Esophagus squamous epithelium (tissue), 5 donors: ENCODE data around the gene PECR. TPM values are rescaled to one million over a fixed set of nuclear protein-coding genes. Genes with fewer than 3 reads are reported as not detected.

Experiments
- DNase-seq: peaks from one replicate; lab custom pipeline; 2025; lab: John Stamatoyannopoulos, UW
- H3K27ac ChIP-seq, 4 donors: fragments of 200-600 bp; sonication (generic); one replicate each; pipeline ENCODE4 v1.5.1; 2016 to 2019; ENCODE audit warnings: mild to moderate bottlenecking in 1 of 4
- H3K27me3 ChIP-seq, 4 donors: fragments of 200-600 bp; sonication (generic); 1 replicate in 3 of 4; 2 replicates in 1 of 4; pipeline versions ENCODE4 v1.5.1 to v1.6.0; 2017 to 2021; ENCODE audit warnings: antibody characterized with exemption in 1 of 4
- H3K36me3 ChIP-seq, 3 donors: fragments of 200-600 bp; sonication (generic); one replicate each; pipeline ENCODE4 v1.5.1; 2016 to 2019
- H3K4me1 ChIP-seq, 3 donors: fragments of 200-600 bp; sonication (generic); one replicate each; pipeline ENCODE4 v1.5.1; 2017 to 2019
- H3K4me3 ChIP-seq, 4 donors: fragments of 200-600 bp; sonication (generic); 1 replicate in 3 of 4; 2 replicates in 1 of 4; pipeline ENCODE4 v1.5.1; 2016 to 2019; ENCODE audit warnings: mild to moderate bottlenecking in 2 of 4, moderate library complexity in 1 of 4
- H3K9me3 ChIP-seq, 3 donors: fragments of 200-600 bp; sonication (generic); one replicate each; pipeline ENCODE4 v1.5.1; 2016 to 2019
- POLR2A ChIP-seq, 4 donors: fragments of 450-650 bp; IDR thresholded peaks; one replicate each; pipeline ENCODE4 v1.6.1; 2017; ENCODE audit warnings: antibody characterized with exemption in 4 of 4, mild to moderate bottlenecking in 4 of 4, moderate library complexity in 3 of 4
- WGBS, 2 donors: methylation state at CpG; one replicate each; pipeline ENCODE4 v1.1.5; 2018; 5-methylcytosine and 5-hydroxymethylcytosine counted together
- intact Hi-C: fragments of 100-400 bp; cut with DNase I; formaldehyde crosslinking; loops from one replicate; pipeline ENCODE4 v1.15.0; 2022
- total RNA-seq, 4 donors: library from RNA; depleted of rRNA; stranded (reverse); fragments of >200 nt; gene quantifications; one replicate each; pipeline ENCODE4 v1.1.0, GENCODE V29; 2016
- TF ChIP-seq, protein P1 (sequence below), 6 experiments: fragments of 450-650 bp in 4 of 6; fragments of 200-600 bp in 2 of 6; sonication (generic) in 2 of 6; IDR thresholded peaks; one replicate each; pipeline ENCODE4 v1.5.1; 2016 to 2019; ENCODE audit warnings: antibody characterized with exemption in 6 of 6, mild to moderate bottlenecking in 4 of 6, moderate library complexity in 4 of 6
- donor health status: DM: yes; HTN: yes; CAD: no.

PECR gene
- total RNA-seq, 4 donors from 2014 or later: 1.5 to 6.8 (median 5.1) TPM

DNA sequence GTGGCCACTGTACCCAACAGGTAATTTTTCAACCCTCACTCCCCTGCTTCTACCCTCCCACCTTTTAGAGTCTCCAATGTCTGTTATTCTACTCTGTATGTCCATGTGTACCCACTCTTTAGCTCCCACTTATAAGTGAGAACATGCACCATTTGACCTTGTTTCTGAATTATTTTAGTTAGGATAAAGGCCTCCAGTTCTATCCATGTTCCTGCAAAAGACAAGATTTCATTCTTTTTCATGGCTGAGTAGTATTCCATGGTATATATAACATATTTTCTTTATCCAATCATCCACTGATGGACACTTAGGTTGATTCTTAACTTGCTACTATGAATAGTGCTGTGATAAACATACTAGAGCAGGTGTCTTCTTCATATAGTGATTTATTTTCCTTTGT lies 9.1 kb downstream of the PECR start:
- no peak for DNase-seq
- no peak overlapping the region for H3K27ac ChIP-seq
- no peak overlapping the region for H3K4me3 ChIP-seq
- intact Hi-C loops: no loop called here
- H3K36me3 ChIP-seq: peaks cover 0 to 13% (median 0%) of the 10 kb centered on the region in 3 donors
- H3K27me3 ChIP-seq: no peaks in the 10 kb centered on the region
- no peaks in the 10 kb centered on the region for H3K9me3 ChIP-seq
- H3K4me1 ChIP-seq: no peaks in the 10 kb centered on the region
- TF ChIP-seq POLR2A (IDR thresholded peaks at IDR 0.05): no peak
- TF ChIP-seq, protein P1, sequence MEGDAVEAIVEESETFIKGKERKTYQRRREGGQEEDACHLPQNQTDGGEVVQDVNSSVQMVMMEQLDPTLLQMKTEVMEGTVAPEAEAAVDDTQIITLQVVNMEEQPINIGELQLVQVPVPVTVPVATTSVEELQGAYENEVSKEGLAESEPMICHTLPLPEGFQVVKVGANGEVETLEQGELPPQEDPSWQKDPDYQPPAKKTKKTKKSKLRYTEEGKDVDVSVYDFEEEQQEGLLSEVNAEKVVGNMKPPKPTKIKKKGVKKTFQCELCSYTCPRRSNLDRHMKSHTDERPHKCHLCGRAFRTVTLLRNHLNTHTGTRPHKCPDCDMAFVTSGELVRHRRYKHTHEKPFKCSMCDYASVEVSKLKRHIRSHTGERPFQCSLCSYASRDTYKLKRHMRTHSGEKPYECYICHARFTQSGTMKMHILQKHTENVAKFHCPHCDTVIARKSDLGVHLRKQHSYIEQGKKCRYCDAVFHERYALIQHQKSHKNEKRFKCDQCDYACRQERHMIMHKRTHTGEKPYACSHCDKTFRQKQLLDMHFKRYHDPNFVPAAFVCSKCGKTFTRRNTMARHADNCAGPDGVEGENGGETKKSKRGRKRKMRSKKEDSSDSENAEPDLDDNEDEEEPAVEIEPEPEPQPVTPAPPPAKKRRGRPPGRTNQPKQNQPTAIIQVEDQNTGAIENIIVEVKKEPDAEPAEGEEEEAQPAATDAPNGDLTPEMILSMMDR (IDR thresholded peaks at IDR 0.05): no peak

DNA sequence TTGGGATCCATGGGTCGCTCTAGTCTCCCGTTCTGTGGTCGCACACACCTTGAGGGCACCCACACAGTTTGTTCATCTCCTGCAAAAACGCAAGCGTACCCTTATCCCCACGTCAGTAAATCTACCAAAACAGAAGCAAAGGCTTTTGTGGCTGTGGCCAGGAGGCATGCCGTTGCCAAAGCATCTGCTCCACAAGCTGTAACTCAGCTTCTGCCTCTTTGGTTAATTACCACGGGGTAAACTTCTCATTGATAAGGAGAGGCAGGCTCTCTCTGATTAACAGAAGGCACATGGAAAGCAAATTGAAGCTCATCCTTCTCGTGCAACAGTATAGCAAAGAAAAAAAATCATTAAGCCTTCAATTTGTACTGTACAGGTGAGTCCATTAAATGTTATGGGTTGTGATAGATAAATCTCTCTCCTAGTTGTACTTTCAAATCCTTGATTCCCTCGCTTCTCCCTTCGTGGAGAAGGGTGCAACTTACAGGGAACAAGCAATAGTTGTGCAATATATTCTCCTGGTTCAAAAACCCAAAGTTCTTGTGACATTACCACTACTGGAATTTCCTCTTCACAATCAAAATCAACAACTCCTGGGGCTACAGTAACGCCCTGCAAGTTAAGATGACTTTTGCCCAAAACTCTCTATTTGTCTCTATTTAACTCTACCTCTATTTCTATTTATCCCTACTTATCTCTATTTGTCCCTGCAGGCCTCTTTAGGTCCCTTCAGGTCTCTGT lies 10.3 kb downstream of the PECR start:
- TF ChIP-seq, protein P1 (IDR thresholded peaks at IDR 0.05): no peak
- TF ChIP-seq POLR2A (IDR thresholded peaks at IDR 0.05): no peak
- intact Hi-C loops: no loop called here
- H3K4me3 ChIP-seq: no peak overlapping the region
- no peak for DNase-seq
- no peak overlapping the region for H3K27ac ChIP-seq
- peaks cover 0 to 13% (median 0%) of the 10 kb centered on the region in 3 donors for H3K36me3 ChIP-seq
- no peaks in the 10 kb centered on the region for H3K27me3 ChIP-seq
- H3K9me3 ChIP-seq: no peaks in the 10 kb centered on the region
- 78 to 86% methylated on average over 12 of the region's 12 CpGs for WGBS, 2 donors
- H3K4me1 ChIP-seq: no peaks in the 10 kb centered on the region

DNA sequence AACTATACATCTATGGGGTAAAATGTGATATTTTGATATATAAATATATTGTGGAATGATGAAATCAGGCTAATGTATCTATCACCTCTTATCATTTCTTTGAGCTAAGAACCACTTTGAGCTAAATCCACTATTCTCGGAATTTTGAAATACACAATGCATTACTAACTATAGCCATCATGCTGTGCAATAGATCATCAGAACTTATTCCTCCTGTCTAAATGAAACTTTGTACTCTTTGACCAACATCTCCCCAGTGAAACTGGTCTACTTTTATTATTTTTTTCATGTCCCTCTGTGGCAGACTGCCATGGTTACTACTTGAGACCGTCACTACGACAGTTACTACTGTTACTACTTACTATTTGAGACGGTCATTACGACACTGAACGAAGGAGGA lies 11.4 kb downstream of the PECR start:
- no peaks in the 10 kb centered on the region for H3K27me3 ChIP-seq
- H3K4me1 ChIP-seq: no peaks in the 10 kb centered on the region
- intact Hi-C loops: no loop called here
- H3K27ac ChIP-seq: no peak overlapping the region
- H3K9me3 ChIP-seq: no peaks in the 10 kb centered on the region
- peaks cover 0 to 20% (median 0%) of the 10 kb centered on the region in 3 donors for H3K36me3 ChIP-seq
- WGBS, 2 donors: 89 to 91% methylated on average over 6 of the region's 6 CpGs
- TF ChIP-seq POLR2A (IDR thresholded peaks at IDR 0.05): no peak
- TF ChIP-seq, protein P1 (IDR thresholded peaks at IDR 0.05): no peak
- no peak overlapping the region for H3K4me3 ChIP-seq
- DNase-seq: no peak

DNA sequence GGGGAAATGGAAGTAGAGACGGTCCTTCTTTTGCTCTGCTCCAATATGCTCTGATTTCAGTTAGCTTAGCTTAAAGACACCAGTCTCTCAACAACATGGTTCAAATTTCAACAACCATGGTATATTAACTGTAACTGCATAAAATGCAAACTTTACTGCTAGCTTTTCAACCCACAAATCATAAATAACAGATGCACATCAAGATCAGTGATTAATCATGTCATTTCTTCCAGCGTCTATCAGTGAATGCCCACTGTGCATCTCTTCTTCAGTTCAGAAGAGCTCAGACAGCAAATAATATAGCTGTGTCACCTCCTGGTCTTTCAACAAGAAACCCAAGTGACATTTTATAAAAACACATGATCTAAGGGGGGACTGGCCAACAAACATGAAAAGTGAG lies 12.6 kb downstream of the PECR start:
- DNase-seq: no peak
- Histone ChIP-seq H3K4me1 (no peaks in the 10 kb centered on the region), H3K9me3 (no peaks in the 10 kb centered on the region), H3K27me3 (no peaks in the 10 kb centered on the region), H3K4me3 (no peak overlapping the region), H3K36me3 (peaks cover 0 to 29% (median 0%) of the 10 kb centered on the region in 3 donors), H3K27ac (no peak overlapping the region)
- no peak for TF ChIP-seq POLR2A (IDR thresholded peaks at IDR 0.05)
- 73 to 77% methylated on average over 2 of the region's 2 CpGs for WGBS, 2 donors
- intact Hi-C loops: no loop called here

DNA sequence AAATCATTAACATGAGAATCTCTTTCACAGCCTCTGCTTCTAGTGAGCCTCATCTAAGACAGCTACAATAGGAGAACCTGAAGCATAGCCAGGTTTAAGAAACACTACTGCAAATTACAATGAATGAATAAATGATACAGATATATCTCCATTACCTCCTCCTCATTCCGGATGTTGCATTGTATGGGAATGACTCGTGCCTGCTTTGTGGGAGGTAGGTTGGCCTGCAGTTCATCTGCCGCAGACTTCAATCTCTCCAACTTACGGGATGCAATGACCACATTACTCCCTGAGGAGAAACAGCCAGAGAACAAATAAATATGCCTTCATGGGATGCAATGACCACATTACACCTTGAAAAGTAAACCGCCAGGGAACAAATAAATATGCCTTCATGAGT lies 15.4 kb downstream of the PECR start:
- WGBS, 2 donors: 83 to 84% methylated on average over 5 of the region's 5 CpGs
- Histone ChIP-seq H3K9me3 (no peaks in the 10 kb centered on the region), H3K27ac (no peak overlapping the region), H3K4me3 (no peak overlapping the region), H3K4me1 (no peaks in the 10 kb centered on the region), H3K27me3 (no peaks in the 10 kb centered on the region), H3K36me3 (peaks cover 0 to 36% (median 0%) of the 10 kb centered on the region in 3 donors)
- intact Hi-C loops: no loop called here
- TF ChIP-seq, protein P1 (IDR thresholded peaks at IDR 0.05): no peak
- TF ChIP-seq POLR2A (IDR thresholded peaks at IDR 0.05): no peak
- DNase-seq: no peak
